Activated naive CD8-positive, alpha-beta T cell treated with anti-CD3 and anti-CD28 coated beads, Interleukin-2, amount 10 ng/mL, durations not matched to agents 7 days and 5 days (primary cell): ENCODE data around the gene PRRX2. TPM values are rescaled to one million over a fixed set of nuclear protein-coding genes. Genes with fewer than 3 reads are reported as not detected.
"Not testable (repeated sequence)": the region's sequence is repeated elsewhere in the genome, so short reads cannot be mapped to it uniquely, and the experiment has no call there.

ENCODE experiments used
- ATAC-seq: fragments of 150-1000 bp; cut with Tn5 transposase; one replicate; pipeline ENCODE4 v1.10.0; 2021; ENCODE audit warnings: low read depth, moderate library complexity
- POLR2A ChIA-PET: fragments of 350-600 bp; sonication (Branson Sonifier 250); formaldehyde crosslinking; loops from one replicate; lab custom pipeline; 2021; ENCODE audit warnings: antibody characterized with exemption; lab: Charles Lee
- DNase-seq: peaks from one replicate; pipeline ENCODE4 v3.0.0; 2021
- H3K27ac Mint-ChIP-seq: one replicate; pipeline ENCODE4 v1.8.0; 2022; ENCODE audit warnings: mild to moderate bottlenecking, mixed read lengths
- H3K27me3 Mint-ChIP-seq: one replicate; pipeline ENCODE4 v1.8.0; 2022; ENCODE audit warnings: mild to moderate bottlenecking, moderate library complexity, mixed read lengths
- H3K36me3 Mint-ChIP-seq: one replicate; pipeline ENCODE4 v1.8.0; 2021; ENCODE audit warnings: mild to moderate bottlenecking, mixed read lengths
- H3K4me1 Mint-ChIP-seq: one replicate; pipeline ENCODE4 v1.8.0; 2021; ENCODE audit warnings: mixed read lengths
- H3K4me3 Mint-ChIP-seq: one replicate; pipeline ENCODE4 v1.8.0; 2022; ENCODE audit warnings: mild to moderate bottlenecking, moderate library complexity, mixed read lengths
- H3K9me3 Mint-ChIP-seq: one replicate; pipeline ENCODE4 v1.8.0; 2021; ENCODE audit warnings: mixed read lengths
- total RNA-seq, 2 experiments: library from RNA; stranded (reverse); gene quantifications; one replicate each; pipeline ENCODE4 v1.2.3, GENCODE V29; 2021

Gene PRRX2
- total RNA-seq, 2 experiments from 2014 or later: not detected

- DNase-seq (no peak), ATAC-seq (no peak)
- Mint-ChIP-seq H3K4me3 (no peak overlapping the region), H3K36me3 (no peaks in the 10 kb centered on the region), H3K9me3 (no peaks in the 10 kb centered on the region), H3K27ac (peak overlapping the region; percentile 19), H3K4me1 (peaks cover 3% of the 10 kb centered on the region), H3K27me3 (peaks cover 7% of the 10 kb centered on the region)
- POLR2A ChIA-PET: no interaction called here
Measured at GRCh38 chr9:129649726-129650679, 15.4 kb upstream of the PRRX2 start.

GRCh38 chr9:129650680-129651235 lies 14.7 kb upstream of the PRRX2 start:
- DNase-seq: no peak
- no peak overlapping the region for H3K4me3 Mint-ChIP-seq
- no peaks in the 10 kb centered on the region for H3K9me3 Mint-ChIP-seq
- H3K27me3 Mint-ChIP-seq: peaks cover 7% of the 10 kb centered on the region
- H3K27ac Mint-ChIP-seq: no peak overlapping the region
- peaks cover 3% of the 10 kb centered on the region for H3K4me1 Mint-ChIP-seq
- no peaks in the 10 kb centered on the region for H3K36me3 Mint-ChIP-seq
- no peak for ATAC-seq
- POLR2A ChIA-PET: interaction anchor here (0.6 kb wide), 1 partner anchor 233 kb away, joined by 4 read pairs; no protein-coding TSS in a partner anchor

- POLR2A ChIA-PET: no interaction called here
- no peaks in the 10 kb centered on the region for H3K9me3 Mint-ChIP-seq
- peaks cover 9% of the 10 kb centered on the region for H3K27me3 Mint-ChIP-seq
- H3K4me3 Mint-ChIP-seq: no peak overlapping the region
- H3K36me3 Mint-ChIP-seq: no peaks in the 10 kb centered on the region
- no peak overlapping the region for H3K27ac Mint-ChIP-seq
- DNase-seq (no peak), ATAC-seq (no peak)
- peaks cover 3% of the 10 kb centered on the region for H3K4me1 Mint-ChIP-seq
Measured at GRCh38 chr9:129653823-129654553, 11.5 kb upstream of the PRRX2 start.

GRCh38 chr9:129654554-129655040 lies 10.8 kb upstream of the PRRX2 start:
- POLR2A ChIA-PET: no interaction called here
- H3K27me3 Mint-ChIP-seq: peaks cover 9% of the 10 kb centered on the region
- no peak overlapping the region for H3K27ac Mint-ChIP-seq
- no peaks in the 10 kb centered on the region for H3K36me3 Mint-ChIP-seq
- ATAC-seq (no peak), DNase-seq (no peak)
- H3K4me1 Mint-ChIP-seq: peaks cover 3% of the 10 kb centered on the region
- H3K9me3 Mint-ChIP-seq: no peaks in the 10 kb centered on the region
- no peak overlapping the region for H3K4me3 Mint-ChIP-seq

DNA sequence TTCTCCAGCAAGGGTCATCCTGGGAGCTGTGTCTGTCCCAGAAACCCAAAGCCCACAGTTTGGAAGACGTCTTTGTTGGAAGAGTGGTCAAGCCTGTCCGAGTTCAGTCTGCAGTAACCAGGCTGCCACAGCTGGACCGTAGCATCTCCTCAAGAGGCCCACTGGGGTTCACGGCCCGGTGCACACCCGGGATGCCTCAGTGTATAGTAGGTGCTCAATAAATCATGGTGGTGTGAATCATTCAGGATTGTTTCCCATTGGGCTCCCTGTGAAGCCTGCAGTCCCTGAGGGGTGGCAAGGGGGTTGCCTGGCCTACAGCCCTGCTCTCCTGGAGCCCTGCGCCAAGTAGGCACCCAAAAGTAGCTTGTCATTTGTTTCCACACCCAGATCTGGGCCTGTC lies 10.3 kb upstream of the PRRX2 start:
- ATAC-seq: no peak
- Mint-ChIP-seq H3K4me1 (peaks cover 1% of the 10 kb centered on the region), H3K36me3 (no peaks in the 10 kb centered on the region), H3K27ac (no peak overlapping the region), H3K4me3 (no peak overlapping the region), H3K27me3 (peaks cover 9% of the 10 kb centered on the region), H3K9me3 (no peaks in the 10 kb centered on the region)
- POLR2A ChIA-PET: no interaction called here
- DNase-seq: no peak

GRCh38 chr9:129655696-129656095 lies 9.8 kb upstream of the PRRX2 start:
- Mint-ChIP-seq H3K27ac (no peak overlapping the region), H3K9me3 (no peaks in the 10 kb centered on the region), H3K4me1 (no peaks in the 10 kb centered on the region), H3K27me3 (peaks cover 9% of the 10 kb centered on the region), H3K4me3 (no peak overlapping the region), H3K36me3 (no peaks in the 10 kb centered on the region)
- DNase-seq (no peak), ATAC-seq (no peak)
- POLR2A ChIA-PET: no interaction called here

DNA sequence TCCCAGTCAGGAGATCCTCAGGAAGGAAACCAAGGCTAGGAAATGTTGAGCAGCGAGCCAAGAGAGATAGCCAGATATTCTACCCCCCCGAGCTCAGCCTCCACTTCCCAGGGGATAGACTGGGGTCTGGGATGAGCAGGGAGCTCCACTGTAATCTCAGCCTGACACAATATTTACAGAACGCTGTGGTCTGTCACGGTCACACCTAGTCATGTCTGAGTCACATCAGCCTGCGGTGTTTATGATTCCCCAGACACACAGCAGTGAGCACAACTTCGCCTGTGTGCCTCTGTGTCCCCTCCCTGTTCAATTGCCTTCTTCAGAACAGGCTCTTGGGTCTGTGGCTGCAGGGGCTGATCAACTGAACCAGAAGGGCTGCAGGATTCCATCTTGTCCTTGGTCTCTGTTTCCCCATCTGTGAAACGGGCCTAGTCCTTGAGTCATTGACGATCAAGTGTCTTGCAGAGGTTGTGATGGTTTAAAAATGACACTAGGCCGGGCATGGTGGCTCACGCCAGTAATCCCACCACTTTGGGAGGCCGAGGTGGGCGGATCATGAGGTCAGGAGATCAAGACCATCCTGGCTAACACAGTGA lies 8.6 kb upstream of the PRRX2 start:
- peaks cover 15% of the 10 kb centered on the region for H3K27me3 Mint-ChIP-seq
- no peaks in the 10 kb centered on the region for H3K4me1 Mint-ChIP-seq
- no peaks in the 10 kb centered on the region for H3K9me3 Mint-ChIP-seq
- no peak overlapping the region for H3K4me3 Mint-ChIP-seq
- H3K27ac Mint-ChIP-seq: no peak overlapping the region
- H3K36me3 Mint-ChIP-seq: no peaks in the 10 kb centered on the region
- DNase-seq (no peak), ATAC-seq (no peak)
- POLR2A ChIA-PET: no interaction called here

GRCh38 chr9:129661029-129661428 lies 4.4 kb upstream of the PRRX2 start:
- DNase-seq (no peak), ATAC-seq (no peak)
- no peak overlapping the region for H3K27ac Mint-ChIP-seq
- H3K27me3 Mint-ChIP-seq: peaks cover 30% of the 10 kb centered on the region
- POLR2A ChIA-PET: no interaction called here
- H3K36me3 Mint-ChIP-seq: no peaks in the 10 kb centered on the region
- H3K4me1 Mint-ChIP-seq: peaks cover 6% of the 10 kb centered on the region
- no peak overlapping the region for H3K4me3 Mint-ChIP-seq
- H3K9me3 Mint-ChIP-seq: no peaks in the 10 kb centered on the region

- H3K4me3 Mint-ChIP-seq, H3K36me3 Mint-ChIP-seq, POLR2A ChIA-PET, ATAC-seq, DNase-seq, H3K27ac Mint-ChIP-seq, H3K4me1 Mint-ChIP-seq, H3K9me3 Mint-ChIP-seq: not testable (repeated sequence)
- peaks cover 31% of the 10 kb centered on the region for H3K27me3 Mint-ChIP-seq
Measured at GRCh38 chr9:129662239-129662638, 3.2 kb upstream of the PRRX2 start.

DNA sequence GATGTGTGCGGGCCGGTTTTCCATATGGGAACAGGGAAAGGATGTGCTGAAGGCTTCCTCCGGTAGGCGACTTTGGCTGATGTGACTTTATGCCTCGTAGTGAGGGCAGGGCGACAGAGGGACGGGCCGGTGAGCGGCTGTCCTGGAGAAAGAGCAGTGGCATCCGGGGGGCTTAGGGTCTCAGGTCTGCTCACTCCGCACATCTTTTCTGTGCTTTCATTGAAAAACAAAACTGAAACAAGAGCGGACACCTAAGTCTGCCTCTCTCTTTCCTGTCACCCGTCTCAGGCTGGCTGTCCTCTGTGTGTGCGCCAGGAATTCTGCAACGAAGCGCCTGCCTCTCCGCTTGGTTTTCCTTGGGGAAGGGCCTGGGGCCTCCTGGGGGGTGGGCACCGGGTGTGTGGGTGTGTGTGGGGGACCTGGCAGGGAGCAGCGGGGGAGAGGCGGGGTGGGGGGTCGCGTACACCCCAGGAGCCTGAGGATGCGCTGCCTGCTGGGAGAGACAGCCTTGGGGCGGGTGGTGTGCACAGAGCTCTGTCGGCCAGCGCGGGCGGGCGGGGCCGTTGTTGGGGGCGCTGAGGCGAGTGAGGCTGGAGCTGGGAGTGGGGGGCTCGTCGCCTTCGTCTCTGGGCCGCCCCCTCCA lies 580 bp upstream of the PRRX2 start:
- Mint-ChIP-seq H3K4me1 (peaks cover 6% of the 10 kb centered on the region), H3K27ac (peak overlapping the region; percentile 34), H3K4me3 (peak overlapping the region; percentile 79), H3K36me3 (no peaks in the 10 kb centered on the region), H3K9me3 (no peaks in the 10 kb centered on the region), H3K27me3 (peaks cover 35% of the 10 kb centered on the region)
- peak; percentile 43 for DNase-seq
- POLR2A ChIA-PET: no interaction called here
- ATAC-seq: peak; percentile 59

- Mint-ChIP-seq H3K27ac (no peak overlapping the region), H3K27me3 (peaks cover 35% of the 10 kb centered on the region), H3K9me3 (no peaks in the 10 kb centered on the region), H3K4me1 (peaks cover 6% of the 10 kb centered on the region), H3K4me3 (no peak overlapping the region), H3K36me3 (no peaks in the 10 kb centered on the region)
- DNase-seq: no peak
- ATAC-seq: peak; percentile 29
- POLR2A ChIA-PET: no interaction called here
Measured at GRCh38 chr9:129665814-129666520, 520 bp downstream of the PRRX2 start.

- ATAC-seq (no peak), DNase-seq (no peak)
- H3K4me3 Mint-ChIP-seq: no peak overlapping the region
- no peaks in the 10 kb centered on the region for H3K36me3 Mint-ChIP-seq
- H3K27me3 Mint-ChIP-seq: peaks cover 32% of the 10 kb centered on the region
- H3K4me1 Mint-ChIP-seq: peaks cover 6% of the 10 kb centered on the region
- H3K27ac Mint-ChIP-seq: no peak overlapping the region
- POLR2A ChIA-PET: no interaction called here
- no peaks in the 10 kb centered on the region for H3K9me3 Mint-ChIP-seq
Measured at GRCh38 chr9:129666575-129666974, 1.1 kb downstream of the PRRX2 start.
